H9 (cell line): ENCODE measurements around the gene RBL1. TPM values are rescaled to one million over a fixed set of nuclear protein-coding genes. Genes with fewer than 3 reads are reported as not detected.

Experiments
- DNase-seq: peaks from one replicate; pipeline ENCODE4 v3.0.0-alpha.2; 2017
- H2AFZ ChIP-seq: one replicate; pipeline ENCODE4 v1.6.1; 2013; ENCODE audit warnings: mild to moderate bottlenecking, low read length, control low read depth, moderate library complexity
- H2AK5ac ChIP-seq: 2 replicates; pipeline ENCODE4 v1.6.1; 2013; ENCODE audit warnings: low read length, control low read depth, mixed read lengths; ENCODE audit not compliant: insufficient read length
- H2BK120ac ChIP-seq: one replicate; pipeline ENCODE4 v1.6.1; 2013; ENCODE audit warnings: low read depth, mild to moderate bottlenecking, low read length, control low read depth, inconsistent platforms; ENCODE audit not compliant: poor library complexity, severe bottlenecking
- H2BK12ac ChIP-seq: 2 replicates; pipeline ENCODE4 v1.6.1; 2013; ENCODE audit warnings: low read length, control low read depth, mixed read lengths, low read depth; ENCODE audit not compliant: insufficient read length
- H2BK15ac ChIP-seq: 2 replicates; pipeline ENCODE4 v1.6.1; 2013; ENCODE audit warnings: low read depth, low read length, control low read depth
- H2BK20ac ChIP-seq: one replicate; pipeline ENCODE4 v1.6.1; 2013; ENCODE audit warnings: low read depth, mild to moderate bottlenecking, low read length, control low read depth, inconsistent platforms; ENCODE audit not compliant: poor library complexity, severe bottlenecking
- H2BK5ac ChIP-seq: 2 replicates; pipeline ENCODE4 v1.6.1; 2013; ENCODE audit warnings: low read length, control low read depth, mixed read lengths; ENCODE audit not compliant: insufficient read length
- H3K14ac ChIP-seq: 2 replicates; pipeline ENCODE4 v1.6.1; 2013; ENCODE audit warnings: low read length, control low read depth; ENCODE audit not compliant: insufficient read depth
- H3K18ac ChIP-seq: 2 replicates; pipeline ENCODE4 v1.6.1; 2013; ENCODE audit warnings: low read depth, mild to moderate bottlenecking, mixed read lengths, low read length, control low read depth; ENCODE audit not compliant: insufficient read length
- H3K23ac ChIP-seq: 2 replicates; pipeline ENCODE4 v1.6.1; 2013; ENCODE audit warnings: low read length, control low read depth, mixed read lengths, low read depth; ENCODE audit not compliant: insufficient read length
- H3K23me2 ChIP-seq: 2 replicates; pipeline ENCODE4 v1.6.1; 2013; ENCODE audit warnings: low read depth, mild to moderate bottlenecking, mixed read lengths, low read length, control low read depth; ENCODE audit not compliant: insufficient read length, poor library complexity, severe bottlenecking
- H3K27ac ChIP-seq: 2 replicates; pipeline ENCODE4 v1.5.1; 2013; ENCODE audit warnings: low read length, control low read depth, mixed read lengths, low read depth; ENCODE audit not compliant: insufficient read length
- H3K27me3 ChIP-seq: 2 replicates; pipeline ENCODE4 v1.6.1; 2013; ENCODE audit warnings: low read length, control low read depth, inconsistent platforms; ENCODE audit not compliant: insufficient read depth
- H3K4ac ChIP-seq: 2 replicates; pipeline ENCODE4 v1.6.1; 2013; ENCODE audit warnings: low read depth, mild to moderate bottlenecking, control low read depth, inconsistent platforms, low read length, moderate library complexity
- H3K4me1 ChIP-seq: 2 replicates; pipeline ENCODE4 v1.6.1; 2013; ENCODE audit warnings: low read length, control low read depth, inconsistent platforms; ENCODE audit not compliant: insufficient read depth
- H3K4me2 ChIP-seq: 2 replicates; pipeline ENCODE4 v1.6.1; 2013; ENCODE audit warnings: low read length, control low read depth, mixed read lengths; ENCODE audit not compliant: insufficient read length, insufficient read depth
- H3K56ac ChIP-seq: 2 replicates; pipeline ENCODE4 v1.6.1; 2013; ENCODE audit warnings: low read depth, mild to moderate bottlenecking, mixed read lengths, low read length, control low read depth; ENCODE audit not compliant: insufficient read length
- H3K79me1 ChIP-seq: 2 replicates; pipeline ENCODE4 v1.6.1; 2013; ENCODE audit warnings: low read depth, mild to moderate bottlenecking, moderate library complexity, low read length, control low read depth, inconsistent platforms; ENCODE audit not compliant: insufficient read depth, poor library complexity, severe bottlenecking
- H3K79me2 ChIP-seq: 2 replicates; pipeline ENCODE4 v1.6.1; 2013; ENCODE audit warnings: low read length, control low read depth, inconsistent platforms; ENCODE audit not compliant: insufficient read depth
- H3K9ac ChIP-seq: 2 replicates; pipeline ENCODE4 v1.6.1; 2013; ENCODE audit warnings: low read length, control low read depth, mixed read lengths; ENCODE audit not compliant: insufficient read length; ENCODE audit errors: extremely low read depth
- H3K9me3 ChIP-seq: one replicate; pipeline ENCODE4 v1.6.1; 2013; ENCODE audit warnings: low read depth, low read length, inconsistent platforms; ENCODE audit not compliant: control insufficient read depth
- H3T11ph ChIP-seq: one replicate; pipeline ENCODE4 v1.6.1; 2013; ENCODE audit warnings: mild to moderate bottlenecking, low read length, control low read depth, inconsistent platforms
- H4K20me1 ChIP-seq: one replicate; pipeline ENCODE4 v1.6.1; 2013; ENCODE audit not compliant: control insufficient read depth, insufficient read length, insufficient read depth
- H4K5ac ChIP-seq: 2 replicates; pipeline ENCODE4 v1.6.1; 2013; ENCODE audit warnings: low read depth, mild to moderate bottlenecking, mixed read lengths, low read length, control low read depth; ENCODE audit not compliant: insufficient read length
- H4K8ac ChIP-seq: replicated peaks from 2 replicates; pipeline ENCODE4 v1.6.1; 2013; ENCODE audit warnings: low read length, control low read depth, mixed read lengths, low read depth; ENCODE audit not compliant: insufficient read length
- H4K91ac ChIP-seq: 2 replicates; pipeline ENCODE4 v1.6.1; 2013; ENCODE audit warnings: low read depth, mild to moderate bottlenecking, moderate library complexity, mixed read lengths, low read length, control low read depth; ENCODE audit not compliant: insufficient read length
- H3K27ac Mint-ChIP-seq, 3 experiments: 2 replicates in 2 of 3; 3 replicates in 1 of 3; pipeline ENCODE4 v1.8.0; 2020 to 2021; ENCODE audit warnings: mixed read lengths in 3 of 3, mild to moderate bottlenecking in 1 of 3, moderate library complexity in 1 of 3
- H3K27me3 Mint-ChIP-seq: 2 replicates; pipeline ENCODE4 v1.8.0; 2021; ENCODE audit warnings: low read depth, mild to moderate bottlenecking, moderate library complexity, mixed read lengths
- H3K36me3 Mint-ChIP-seq, 3 experiments: 2 replicates in 2 of 3; 3 replicates in 1 of 3; pipeline ENCODE4 v1.8.0; 2020 to 2021; ENCODE audit warnings: low read depth in 3 of 3, mixed read lengths in 3 of 3; ENCODE audit not compliant: insufficient read depth in 1 of 3
- H3K4me1 Mint-ChIP-seq, 2 experiments: 2 replicates each; pipeline ENCODE4 v1.8.0; 2020; ENCODE audit warnings: mixed read lengths in 2 of 2
- H3K4me3 Mint-ChIP-seq, 2 experiments: 2 replicates in 1 of 2; 3 replicates in 1 of 2; pipeline ENCODE4 v1.8.0; 2020 to 2021; ENCODE audit warnings: mild to moderate bottlenecking in 2 of 2, mixed read lengths in 2 of 2, moderate library complexity in 1 of 2
- H3K9me3 Mint-ChIP-seq, 2 experiments: 2 replicates in 1 of 2; 3 replicates in 1 of 2; pipeline ENCODE4 v1.8.0; 2020; ENCODE audit warnings: mild to moderate bottlenecking in 2 of 2, mixed read lengths in 2 of 2, moderate library complexity in 1 of 2
- CTCF ChIP-seq: fragments of 200-600 bp; sonication (generic); conservative IDR thresholded peaks from 3 replicates; pipeline ENCODE4 v1.8.0; 2021; ENCODE audit warnings: antibody characterized with exemption, mild to moderate bottlenecking
- WGBS: extraction: QIAGEN DNeasy Blood & Tissue Kit; methylation state at CpG from one replicate; pipeline ENCODE4 v1.1.7; 2013; ENCODE audit warnings: missing lambda C conversion rate, low lambda C conversion rate, mixed read lengths; ENCODE audit not compliant: insufficient read length; ENCODE audit errors: extremely low coverage; 5-methylcytosine and 5-hydroxymethylcytosine counted together
- total RNA-seq: library from RNA; stranded (reverse); gene quantifications from 2 replicates; pipeline ENCODE4 v1.2.1, GENCODE V29; 2021

The RBL1 gene
- total RNA-seq, 1 experiment from 2014 or later, result 14.1 TPM

GRCh38 chr20:37102571-37102970, 6.8 kb upstream of the RBL1 start:
- Mint-ChIP-seq H3K4me1 (no peaks in the 10 kb centered on the region), H3K36me3 (no peaks in the 10 kb centered on the region), H3K27me3 (no peaks in the 10 kb centered on the region), H3K4me3 (no peak overlapping the region), H3K9me3 (no peaks in the 10 kb centered on the region), H3K27ac (no peak overlapping the region)
- H2BK12ac ChIP-seq, result no peak overlapping the region
- DNase-seq, result no peak
- TF ChIP-seq CTCF, result no peak
- no peaks in the 10 kb centered on the region for H3K9me3 ChIP-seq
- H3K4me2 ChIP-seq, result no peak overlapping the region
- H3K56ac ChIP-seq, result no peak overlapping the region
- no peak overlapping the region for H4K8ac ChIP-seq
- H3K23ac ChIP-seq, result no peak overlapping the region
- H2BK5ac ChIP-seq, result no peak overlapping the region
- no peaks in the 10 kb centered on the region for H3K79me2 ChIP-seq
- H4K91ac ChIP-seq, result no peak overlapping the region
- H4K5ac ChIP-seq, result no peak overlapping the region
- H3K79me1 ChIP-seq, result no peaks in the 10 kb centered on the region
- H4K20me1 ChIP-seq, result no peaks in the 10 kb centered on the region
- H3K27ac ChIP-seq, result no peak overlapping the region
- H3K18ac ChIP-seq, result no peak overlapping the region
- no peaks in the 10 kb centered on the region for H3K4me1 ChIP-seq
- no peaks in the 10 kb centered on the region for H3K23me2 ChIP-seq
- no peak overlapping the region for H3K14ac ChIP-seq
- no peak overlapping the region for H3K9ac ChIP-seq
- no CpG with 5 or more reads among the region's 6 CpGs for WGBS
- no peak overlapping the region for H2BK120ac ChIP-seq
- no peak overlapping the region for H2BK15ac ChIP-seq
- H2BK20ac ChIP-seq, result no peak overlapping the region
- H3T11ph ChIP-seq, result no peak overlapping the region
- H2AK5ac ChIP-seq, result no peak overlapping the region
- H3K4ac ChIP-seq, result no peak overlapping the region
- H3K27me3 ChIP-seq, result no peaks in the 10 kb centered on the region
- H2AFZ ChIP-seq, result no peak overlapping the region
